Measurements from ENCODE around the gene GFAP.

GFAP gene

DNA sequence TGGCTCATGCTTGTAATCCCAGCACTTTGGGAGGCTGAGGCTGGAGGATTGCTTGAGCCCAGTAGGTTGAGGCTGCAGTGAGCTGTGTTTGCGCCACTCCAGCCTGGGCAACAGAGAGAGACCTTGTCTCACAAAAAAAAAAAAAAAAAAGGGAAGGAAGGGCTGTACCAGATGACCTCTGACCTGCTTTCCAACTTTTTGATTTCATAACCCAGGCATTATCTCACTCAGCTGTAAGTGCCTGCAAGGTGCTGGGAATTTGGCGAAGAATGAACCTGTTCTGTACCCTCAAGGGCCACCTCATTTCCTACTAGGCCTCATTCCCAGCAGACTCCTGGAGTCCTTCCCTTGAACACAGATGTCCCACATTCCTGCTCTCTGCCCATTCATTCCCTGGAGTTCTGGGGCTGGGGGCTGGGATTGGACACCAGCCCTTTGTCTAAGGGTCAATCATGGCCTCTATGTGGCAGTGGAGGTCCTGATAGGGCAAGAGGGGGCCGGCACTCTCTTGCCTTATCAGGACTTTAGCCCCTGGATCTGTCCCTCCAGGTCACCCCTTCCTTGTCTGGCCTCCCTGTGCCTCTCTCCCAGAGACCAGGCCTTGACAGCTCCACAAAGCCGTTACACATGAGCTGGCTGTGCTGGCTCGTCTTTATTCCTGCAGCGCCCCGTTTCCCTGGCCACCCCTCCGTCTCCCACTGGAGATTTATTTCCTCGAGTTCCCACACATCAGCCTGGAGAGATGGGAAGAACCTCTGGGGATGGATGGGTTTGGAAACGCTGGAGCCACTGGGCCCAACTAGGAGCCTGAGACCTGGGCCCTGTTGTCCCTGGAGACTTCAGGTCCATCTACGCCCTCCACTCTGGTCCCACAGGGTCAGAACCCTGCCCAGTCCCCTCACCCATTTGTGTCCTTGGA is 821 bp upstream of the GFAP start:
- H3K4me3 ChIP-seq (ENCODE audit: low read depth, low read length) = no peak overlapping the region
- no peaks in the 10 kb centered on the region for H3K36me3 ChIP-seq
- TF ChIP-seq CTCF (IDR thresholded peaks at IDR 0.05; ENCODE audit: low read depth, low read length) = no peak
- no peaks in the 10 kb centered on the region for H3K27me3 ChIP-seq (ENCODE audit: insufficient read depth, low read depth, severe bottlenecking)
- no peak overlapping the region for H3K27ac ChIP-seq
- DNase-seq = peak; percentile 26
- no peaks in the 10 kb centered on the region for H3K9me3 ChIP-seq (ENCODE audit: severe bottlenecking)

GRCh38 chr17:44914698-44915271 is 515 bp downstream of the GFAP start:
- no peaks in the 10 kb centered on the region for H3K27me3 ChIP-seq (ENCODE audit: insufficient read depth, low read depth, severe bottlenecking)
- no peaks in the 10 kb centered on the region for H3K9me3 ChIP-seq (ENCODE audit: severe bottlenecking)
- H3K27ac ChIP-seq = no peak overlapping the region
- H3K36me3 ChIP-seq = no peaks in the 10 kb centered on the region
- no peak overlapping the region for H3K4me3 ChIP-seq (ENCODE audit: low read depth, low read length)
- no peak for TF ChIP-seq CTCF (IDR thresholded peaks at IDR 0.05; ENCODE audit: low read depth, low read length)
- DNase-seq = no peak

DNA sequence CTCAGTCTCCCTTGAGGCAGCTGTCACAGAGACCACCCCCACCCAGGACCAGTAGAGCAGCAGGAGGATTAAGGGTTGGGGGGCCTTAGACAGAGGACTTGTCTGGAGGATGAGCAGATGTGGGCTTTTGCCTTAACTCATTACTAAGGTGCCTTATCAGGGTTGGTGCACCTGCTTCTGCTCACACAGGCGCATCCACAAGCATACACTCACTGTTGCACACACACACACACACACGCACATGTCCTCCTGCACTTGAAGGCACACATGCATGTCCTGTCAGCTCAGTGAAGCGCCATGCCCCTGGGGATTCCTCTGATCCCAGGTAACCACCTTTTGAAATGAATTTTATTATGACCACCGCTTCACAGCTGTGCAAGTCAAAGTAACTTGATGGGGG is 1.2 kb downstream of the GFAP start:
- H3K9me3 ChIP-seq (ENCODE audit: severe bottlenecking) = no peaks in the 10 kb centered on the region
- H3K27ac ChIP-seq = no peak overlapping the region
- H3K4me3 ChIP-seq (ENCODE audit: low read depth, low read length) = no peak overlapping the region
- no peak for DNase-seq
- no peaks in the 10 kb centered on the region for H3K27me3 ChIP-seq (ENCODE audit: insufficient read depth, low read depth, severe bottlenecking)
- no peaks in the 10 kb centered on the region for H3K36me3 ChIP-seq
- no peak for TF ChIP-seq CTCF (IDR thresholded peaks at IDR 0.05; ENCODE audit: low read depth, low read length)

- H3K27me3 ChIP-seq (ENCODE audit: insufficient read depth, low read depth, severe bottlenecking) = no peaks in the 10 kb centered on the region
These were observed 1.6 kb downstream of the GFAP start for GRCh38 chr17:44913676-44914075.

DNA sequence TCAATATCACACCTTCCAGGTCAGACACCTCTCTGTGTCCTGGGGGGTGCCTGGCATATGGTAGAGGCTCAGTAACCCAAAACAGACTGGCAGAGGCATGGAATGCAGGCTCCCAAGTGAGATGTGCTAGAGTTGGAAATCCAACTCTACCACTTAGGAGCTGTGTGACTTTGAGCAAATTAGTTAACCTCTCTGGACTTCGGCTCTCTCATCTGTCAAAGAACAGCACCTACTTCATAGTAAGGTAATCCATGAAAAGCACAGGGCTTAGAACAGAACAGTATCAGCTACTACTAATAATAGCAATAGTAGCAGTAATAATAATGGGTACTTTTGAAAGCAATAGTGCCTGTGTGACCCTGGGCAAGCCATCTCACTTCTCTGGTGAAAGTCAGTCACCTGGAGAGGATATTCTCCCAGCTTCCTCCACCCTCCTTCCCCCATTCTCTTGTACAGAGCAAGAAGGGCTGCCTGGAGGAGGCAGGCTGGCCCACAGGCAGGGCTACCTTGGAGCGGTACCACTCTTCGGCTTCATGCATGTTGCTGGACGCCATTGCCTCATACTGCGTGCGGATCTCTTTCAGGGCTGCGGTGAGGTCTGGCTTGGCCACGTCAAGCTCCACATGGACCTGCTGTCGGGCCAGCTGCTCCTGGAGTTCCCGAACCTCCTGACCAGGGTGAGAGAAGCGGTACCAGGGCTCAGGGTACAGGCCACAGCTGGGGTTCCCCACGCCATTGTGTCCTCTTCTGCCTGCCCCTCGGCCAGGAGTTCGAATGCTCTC is 2.3 kb downstream of the GFAP start:
- no peak for TF ChIP-seq CTCF (IDR thresholded peaks at IDR 0.05; ENCODE audit: low read depth, low read length)
- H3K9me3 ChIP-seq (ENCODE audit: severe bottlenecking) = no peaks in the 10 kb centered on the region
- no peaks in the 10 kb centered on the region for H3K27me3 ChIP-seq (ENCODE audit: insufficient read depth, low read depth, severe bottlenecking)
- no peak overlapping the region for H3K4me3 ChIP-seq (ENCODE audit: low read depth, low read length)
- no peaks in the 10 kb centered on the region for H3K36me3 ChIP-seq
- no peak for DNase-seq
- no peak overlapping the region for H3K27ac ChIP-seq

More at GRCh38 chr17:44913676-44914075, 1.6 kb downstream of the GFAP start:
- Histone ChIP-seq H3K4me3 (ENCODE audit: low read depth, low read length) (no peak overlapping the region), H3K27ac (no peak overlapping the region), H3K9me3 (ENCODE audit: severe bottlenecking) (no peaks in the 10 kb centered on the region), H3K36me3 (no peaks in the 10 kb centered on the region)
- no peak for DNase-seq
- no peak for TF ChIP-seq CTCF (IDR thresholded peaks at IDR 0.05; ENCODE audit: low read depth, low read length)

All from WERI-Rb-1 (cell line).